Esophagus muscularis mucosa (tissue), 3 donors: Measurements from ENCODE around the gene TMEM95.

Experiments used
- CTCF ChIP-seq, 3 experiments: fragments of 200-600 bp in 2 of 3; fragments of 450-650 bp in 1 of 3; sonication (generic) in 2 of 3; IDR thresholded peaks; one replicate each; pipeline ENCODE4 v1.5.1; 2017 to 2019; ENCODE audit warnings: antibody characterized with exemption in 3 of 3, mild to moderate bottlenecking in 2 of 3, moderate library complexity in 1 of 3
- POLR2A ChIP-seq: fragments of 450-650 bp; IDR thresholded peaks from one replicate; pipeline ENCODE4 v1.6.1; 2017; ENCODE audit warnings: antibody characterized with exemption, moderate library complexity, mild to moderate bottlenecking, low read depth

- TF ChIP-seq CTCF (IDR thresholded peaks at IDR 0.05), result no peak
- TF ChIP-seq POLR2A, result no peak
Observed at GRCh38 chr17:7324438-7324779, 30.5 kb upstream of the TMEM95 start.
